BLaER1 (cell line): ENCODE results near the gene ZFP62.
A peak's percentile ranks its signal among the peaks of the same experiment; 100 is the strongest.

Source experiments
- H3K27ac ChIP-seq: shearing (Covaris generic); formaldehyde crosslinking; 2 replicates; pipeline ENCODE4 v1.8.1; 2022
- H3K27me3 ChIP-seq: shearing (Covaris generic); formaldehyde crosslinking; 2 replicates; pipeline ENCODE4 v1.8.1; 2022
- H3K36me3 ChIP-seq: shearing (Covaris generic); formaldehyde crosslinking; 2 replicates; pipeline ENCODE4 v1.8.1; 2022
- H3K4me1 ChIP-seq: shearing (Covaris generic); formaldehyde crosslinking; 2 replicates; pipeline ENCODE4 v1.8.1; 2022
- H3K4me2 ChIP-seq: shearing (Covaris generic); formaldehyde crosslinking; 2 replicates; pipeline ENCODE4 v1.8.1; 2022
- H3K4me3 ChIP-seq: shearing (Covaris generic); formaldehyde crosslinking; 2 replicates; pipeline ENCODE4 v1.8.1; 2022
- H3K9ac ChIP-seq: shearing (Covaris generic); formaldehyde crosslinking; 2 replicates; pipeline ENCODE4 v1.8.1; 2022
- H3K9me3 ChIP-seq: shearing (Covaris generic); formaldehyde crosslinking; 2 replicates; pipeline ENCODE4 v1.8.1; 2022
- H4K20me1 ChIP-seq: shearing (Covaris generic); formaldehyde crosslinking; 2 replicates; pipeline ENCODE4 v1.8.1; 2022
- Cebpa-rat ChIP-seq: shearing (Covaris generic); IDR thresholded peaks from 2 replicates; pipeline ENCODE4 v1.8.1; 2022

ZFP62 gene

GRCh38 chr5:180849827-180850226 lies 11.2 kb downstream of the ZFP62 start:
- no peak for TF ChIP-seq Cebpa-rat
- H4K20me1 ChIP-seq = 0 out of 2 replicates have a peak, but pooled peaks cover 4% of the 10 kb centered on the region
- peak overlapping the region; percentile 44 for H3K4me3 ChIP-seq
- no peak overlapping the region for H3K4me2 ChIP-seq
- no peak overlapping the region for H3K9ac ChIP-seq
- no peaks in the 10 kb centered on the region for H3K27me3 ChIP-seq
- H3K36me3 ChIP-seq = peaks cover 81% of the 10 kb centered on the region
- H3K4me1 ChIP-seq = no peaks in the 10 kb centered on the region
- H3K27ac ChIP-seq = no peak overlapping the region
- peaks cover 51% of the 10 kb centered on the region for H3K9me3 ChIP-seq

- no peak overlapping the region for H3K9ac ChIP-seq
- peaks cover 72% of the 10 kb centered on the region for H3K36me3 ChIP-seq
- no peaks in the 10 kb centered on the region for H3K27me3 ChIP-seq
- H3K9me3 ChIP-seq = peaks cover 51% of the 10 kb centered on the region
- H3K27ac ChIP-seq = no peak overlapping the region
- no peak for TF ChIP-seq Cebpa-rat
- no peak overlapping the region for H3K4me2 ChIP-seq
- H3K4me1 ChIP-seq = no peaks in the 10 kb centered on the region
- H4K20me1 ChIP-seq = 0 out of 2 replicates have a peak, but pooled peaks cover under 1% of the 10 kb centered on the region
- H3K4me3 ChIP-seq = no peak overlapping the region
Observed at GRCh38 chr5:180848878-180849277, 12.2 kb downstream of the ZFP62 start.

- no peaks in the 10 kb centered on the region for H4K20me1 ChIP-seq
- peak; percentile 42; the same call in 1 of the 2 replicates for TF ChIP-seq Cebpa-rat
- H3K27me3 ChIP-seq = no peaks in the 10 kb centered on the region
- H3K4me2 ChIP-seq = no peak overlapping the region
- H3K9me3 ChIP-seq = peaks cover 51% of the 10 kb centered on the region
- H3K4me1 ChIP-seq = no peaks in the 10 kb centered on the region
- H3K9ac ChIP-seq = no peak overlapping the region
- H3K36me3 ChIP-seq = peaks cover 71% of the 10 kb centered on the region
- no peak overlapping the region for H3K27ac ChIP-seq
- H3K4me3 ChIP-seq = no peak overlapping the region
Observed at GRCh38 chr5:180848265-180848664, 12.8 kb downstream of the ZFP62 start.

- Histone ChIP-seq H3K4me1 (no peaks in the 10 kb centered on the region), H3K27me3 (no peaks in the 10 kb centered on the region), H3K36me3 (peaks cover 67% of the 10 kb centered on the region), H3K4me2 (no peak overlapping the region), H3K9me3 (peaks cover 48% of the 10 kb centered on the region), H3K27ac (no peak overlapping the region), H3K4me3 (no peak overlapping the region), H3K9ac (no peak overlapping the region), H4K20me1 (no peaks in the 10 kb centered on the region)
- no peak for TF ChIP-seq Cebpa-rat
Observed at GRCh38 chr5:180847026-180847425, 14.1 kb downstream of the ZFP62 start.

- Histone ChIP-seq H3K27me3 (no peaks in the 10 kb centered on the region), H3K9me3 (peaks cover 31% of the 10 kb centered on the region), H3K36me3 (peaks cover 46% of the 10 kb centered on the region), H3K27ac (no peak overlapping the region), H3K9ac (no peak overlapping the region), H3K4me2 (no peak overlapping the region), H3K4me1 (no peaks in the 10 kb centered on the region), H4K20me1 (no peaks in the 10 kb centered on the region), H3K4me3 (no peak overlapping the region)
- no peak for TF ChIP-seq Cebpa-rat
Observed at GRCh38 chr5:180844858-180845257, 16.2 kb downstream of the ZFP62 start.

GRCh38 chr5:180844432-180844831 lies 16.6 kb downstream of the ZFP62 start:
- Histone ChIP-seq H4K20me1 (no peaks in the 10 kb centered on the region), H3K27me3 (no peaks in the 10 kb centered on the region), H3K9me3 (peaks cover 27% of the 10 kb centered on the region), H3K4me1 (no peaks in the 10 kb centered on the region), H3K27ac (no peak overlapping the region), H3K9ac (no peak overlapping the region), H3K4me3 (no peak overlapping the region), H3K4me2 (no peak overlapping the region), H3K36me3 (peaks cover 41% of the 10 kb centered on the region)
- no peak for TF ChIP-seq Cebpa-rat

- H3K36me3 ChIP-seq = peaks cover 34% of the 10 kb centered on the region
- no peaks in the 10 kb centered on the region for H3K27me3 ChIP-seq
- no peak overlapping the region for H3K4me3 ChIP-seq
- H4K20me1 ChIP-seq = no peaks in the 10 kb centered on the region
- peaks cover 8% of the 10 kb centered on the region for H3K9me3 ChIP-seq
- no peak overlapping the region for H3K9ac ChIP-seq
- no peak for TF ChIP-seq Cebpa-rat
- H3K27ac ChIP-seq = no peak overlapping the region
- no peaks in the 10 kb centered on the region for H3K4me1 ChIP-seq
- no peak overlapping the region for H3K4me2 ChIP-seq
Observed at GRCh38 chr5:180839935-180840334, 21.1 kb downstream of the ZFP62 start.

GRCh38 chr5:180839227-180839626 lies 21.8 kb downstream of the ZFP62 start:
- H3K9ac ChIP-seq = no peak overlapping the region
- peaks cover 41% of the 10 kb centered on the region for H3K36me3 ChIP-seq
- no peaks in the 10 kb centered on the region for H3K27me3 ChIP-seq
- no peak overlapping the region for H3K4me3 ChIP-seq
- H3K4me2 ChIP-seq = no peak overlapping the region
- no peaks in the 10 kb centered on the region for H4K20me1 ChIP-seq
- H3K27ac ChIP-seq = no peak overlapping the region
- H3K9me3 ChIP-seq = peaks cover 8% of the 10 kb centered on the region
- H3K4me1 ChIP-seq = no peaks in the 10 kb centered on the region
- TF ChIP-seq Cebpa-rat = no peak

- no peak overlapping the region for H3K9ac ChIP-seq
- H3K27ac ChIP-seq = no peak overlapping the region
- TF ChIP-seq Cebpa-rat = no peak
- H3K4me1 ChIP-seq = peaks cover 10% of the 10 kb centered on the region
- peaks cover 43% of the 10 kb centered on the region for H3K36me3 ChIP-seq
- H3K27me3 ChIP-seq = no peaks in the 10 kb centered on the region
- no peaks in the 10 kb centered on the region for H4K20me1 ChIP-seq
- peaks cover 8% of the 10 kb centered on the region for H3K9me3 ChIP-seq
- H3K4me3 ChIP-seq = no peak overlapping the region
- no peak overlapping the region for H3K4me2 ChIP-seq
Observed at GRCh38 chr5:180837478-180837877, 23.6 kb downstream of the ZFP62 start.

GRCh38 chr5:180832638-180833068 lies 28.4 kb downstream of the ZFP62 start:
- no peaks in the 10 kb centered on the region for H3K27me3 ChIP-seq
- H3K9me3 ChIP-seq = peaks cover 22% of the 10 kb centered on the region
- H3K36me3 ChIP-seq = peaks cover 50% of the 10 kb centered on the region
- peak overlapping the region; percentile 99 for H3K4me2 ChIP-seq
- TF ChIP-seq Cebpa-rat = no peak
- H3K4me3 ChIP-seq = peak overlapping the region; percentile 97
- H3K9ac ChIP-seq = peak overlapping the region; percentile 99
- H3K4me1 ChIP-seq = peaks cover 27% of the 10 kb centered on the region
- no peaks in the 10 kb centered on the region for H4K20me1 ChIP-seq
- 0 out of 2 replicates have a peak overlapping the region, but pooled peaks have one; percentile 98 for H3K27ac ChIP-seq
